Dermis lymphatic vessel endothelial cell (primary cell): ENCODE measurements around the gene GID8. TPM values are rescaled to one million over a fixed set of nuclear protein-coding genes. Genes with fewer than 3 reads are reported as not detected.

Experiments used
- total RNA-seq: library from RNA; depleted of rRNA; stranded (reverse); fragments of >200 nt; gene quantifications from 2 replicates; pipeline ENCODE4 v1.2.1, GENCODE V29; 2014

GID8 gene
- 40.4 and 43.9 TPM in 2 replicates for total RNA-seq

DNA sequence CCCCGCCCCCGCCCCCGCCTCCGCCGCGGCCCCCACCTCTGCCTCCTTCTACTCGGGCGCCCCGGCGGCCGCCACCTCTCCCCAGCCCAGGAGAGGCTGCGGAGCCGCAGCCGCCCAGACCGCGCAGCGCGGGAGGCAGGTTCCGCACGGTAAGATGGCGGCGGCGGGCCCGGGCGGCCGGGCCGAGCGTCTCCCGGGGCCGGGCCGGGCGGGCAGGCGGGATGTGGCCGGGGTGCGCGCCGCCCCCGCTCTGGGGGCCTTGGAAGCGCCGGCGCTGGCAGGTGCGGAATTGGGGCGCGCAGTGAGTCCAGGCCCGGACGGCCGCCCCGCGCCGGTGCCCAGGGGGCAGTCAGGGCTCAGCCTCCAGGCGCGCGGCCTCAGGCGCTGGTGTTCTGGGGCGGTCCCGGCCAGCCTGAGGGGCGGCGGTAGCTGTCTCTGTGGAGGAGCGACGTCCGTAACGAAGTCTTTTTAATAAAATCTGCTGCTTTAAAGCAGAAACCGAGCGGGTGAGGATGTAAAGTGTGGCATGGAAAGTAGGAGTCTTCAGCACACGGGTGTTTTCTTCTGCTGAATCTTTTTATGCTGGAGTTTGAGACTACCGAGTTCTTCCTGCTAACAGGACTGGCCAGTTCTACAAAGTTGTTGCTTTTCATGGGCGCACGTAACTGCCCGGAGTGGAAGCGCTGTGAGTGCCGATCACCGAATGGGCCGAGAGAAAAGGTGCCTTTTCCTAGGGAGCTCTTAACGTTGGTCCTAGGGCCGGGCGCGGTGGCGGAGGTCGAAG is at the start of gene GID8:
Gene GID8, plus strand, starts transcription at position 43 of the 784 bp plus-strand sequence. CDS start 3,356 bp downstream, outside the sequence.

DNA sequence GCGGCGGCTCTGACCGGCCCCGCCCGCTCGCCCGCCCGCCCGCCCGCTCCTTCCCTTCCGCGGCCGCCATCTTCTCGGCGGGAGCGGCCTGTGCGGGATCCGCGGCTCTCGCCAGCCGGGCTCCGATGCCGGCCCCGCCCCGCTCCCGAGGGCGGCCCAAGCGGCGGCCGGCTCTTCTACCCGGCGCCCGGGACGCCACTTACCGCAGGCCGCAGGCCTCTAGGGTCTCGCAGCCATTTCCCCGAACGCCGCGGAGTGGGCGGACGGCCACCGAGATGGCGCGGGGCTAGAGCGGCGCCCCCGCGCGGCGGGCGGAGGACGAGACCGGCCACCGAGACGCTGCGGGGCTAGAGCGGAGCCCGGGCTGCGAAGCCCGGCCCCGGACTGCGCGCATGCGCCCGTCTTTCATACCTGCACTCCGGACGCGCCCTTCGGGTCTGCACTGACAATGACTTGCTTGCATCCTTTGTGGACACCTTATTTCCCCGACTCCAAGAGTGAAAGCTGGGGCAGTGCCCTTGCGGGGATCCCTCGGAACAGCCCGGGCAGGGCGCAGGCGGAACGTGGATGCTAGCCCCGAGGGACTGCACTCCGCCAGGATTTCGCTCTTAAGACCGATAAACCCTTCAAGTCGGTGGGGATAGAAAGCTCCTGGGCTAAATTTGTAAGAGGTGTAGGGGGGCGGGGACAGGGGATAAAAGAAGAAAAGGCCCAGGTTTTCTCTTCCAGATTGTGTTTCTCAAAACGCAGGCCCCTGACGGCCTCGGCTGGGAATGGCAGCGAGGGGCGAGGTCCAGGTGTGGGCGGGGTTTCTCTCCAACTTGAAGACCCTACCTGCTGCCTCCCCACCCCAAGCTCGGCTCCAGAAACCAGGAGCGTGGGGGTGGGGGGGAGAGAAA is 11.5 kb upstream of the GID8 start, which contains the start of gene DIDO1:
Gene DIDO1, minus strand, starts transcription at position 277 of the 899 bp plus-strand sequence.

DNA sequence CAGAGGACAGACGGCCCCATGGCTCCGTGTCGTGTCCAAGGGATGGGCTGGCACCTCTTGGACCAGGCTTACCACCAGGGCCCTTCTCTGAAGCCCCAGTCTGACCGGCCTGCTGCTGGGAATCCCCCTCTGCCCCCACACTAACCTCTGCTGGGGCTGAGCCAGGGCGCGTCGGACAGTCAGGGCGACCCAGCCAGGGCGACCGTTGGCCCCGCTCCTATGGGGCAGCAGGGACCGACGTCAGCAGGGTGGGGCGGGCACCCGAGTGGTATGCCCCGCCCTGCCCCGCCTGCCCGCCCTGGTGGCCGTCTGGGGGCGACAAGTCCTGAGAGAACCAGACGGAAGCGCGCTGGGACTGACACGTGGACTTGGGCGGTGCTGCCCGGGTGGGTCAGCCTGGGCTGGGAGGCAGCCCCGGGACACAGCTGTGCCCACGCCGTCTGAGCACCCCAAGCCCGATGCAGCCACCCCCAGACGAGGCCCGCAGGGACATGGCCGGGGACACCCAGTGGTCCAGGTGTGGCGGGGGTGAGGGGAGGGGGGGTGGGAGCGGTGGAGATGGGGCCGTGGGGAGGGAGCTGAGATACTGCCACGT is 14.5 kb downstream of the GID8 start, which contains the start of gene SLC17A9:
Gene SLC17A9, plus strand, starts transcription at position 337 of the 595 bp plus-strand sequence. Its CDS starts 122 bp downstream, at position 459.

Other genes starting within 250 kb of the GID8 start
- not detected in 2 replicates for gene NTSR1, start 229.3 kb upstream of the GID8 start, total RNA-seq
- 16.0 and 17.7 TPM in 2 replicates for gene MRGBP, start 141.7 kb upstream of the GID8 start, total RNA-seq
- gene OGFR, start 133.3 kb upstream of the GID8 start, total RNA-seq, result 20.2 and 20.5 TPM in 2 replicates
- gene COL9A3, start 121.1 kb upstream of the GID8 start, total RNA-seq, result 1.0 and 1.3 TPM in 2 replicates
- gene TCFL5, start 76.3 kb upstream of the GID8 start, total RNA-seq, result 13.1 and 13.5 TPM in 2 replicates
- gene DIDO1, start 11.6 kb upstream of the GID8 start, total RNA-seq, result 28.1 and 31.2 TPM in 2 replicates
- 1.9 and 3.4 TPM in 2 replicates for gene SLC17A9, start 14.6 kb downstream of the GID8 start, total RNA-seq
- gene BHLHE23, start 68.8 kb downstream of the GID8 start, total RNA-seq, result not detected in 2 replicates